ENCODE data around the gene FEM1B. TPM values are rescaled to one million over a fixed set of nuclear protein-coding genes. Genes with fewer than 3 reads are reported as not detected.

The FEM1B gene
- total and polyA plus RNA-seq, 2 donors: 32.4 to 103 TPM

DNA sequence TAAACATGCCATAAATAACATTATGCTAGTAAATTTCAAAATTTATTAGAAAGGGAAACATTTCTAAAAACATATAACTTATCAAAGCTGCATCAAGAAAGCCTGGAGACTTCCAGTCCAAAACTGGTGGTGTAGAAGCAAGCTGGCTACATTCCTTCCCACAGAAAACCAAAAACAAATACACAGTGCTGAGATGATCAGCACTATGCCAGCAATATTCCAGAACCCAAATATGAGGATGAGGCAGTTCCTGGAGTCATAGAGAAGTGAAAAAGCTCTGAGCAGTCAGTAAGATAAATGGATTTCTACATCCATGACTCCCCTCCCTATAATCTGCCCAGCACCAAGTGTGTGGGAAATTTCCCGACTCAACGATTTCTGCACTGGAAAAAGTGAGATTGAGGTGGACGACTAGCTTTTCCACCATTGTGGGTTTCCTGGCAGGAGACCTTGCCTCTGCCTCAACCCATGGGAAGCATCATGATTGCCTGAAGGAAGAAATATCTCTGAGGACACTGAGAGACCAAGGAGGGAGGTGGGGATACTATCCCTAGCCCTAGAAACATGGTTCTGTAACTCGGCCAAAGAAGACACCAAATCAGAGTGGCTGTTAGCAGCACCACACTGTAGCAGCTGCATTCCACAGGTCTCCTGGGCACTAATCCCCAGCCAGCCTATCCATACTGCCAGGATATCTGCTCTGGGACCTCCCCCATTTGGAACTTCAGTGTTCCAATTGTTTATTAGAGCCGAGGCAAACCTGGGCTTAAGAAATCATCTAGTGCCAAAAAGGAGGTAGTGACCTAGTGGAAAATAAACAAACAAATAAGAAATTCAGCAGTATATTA, 36.2 kb upstream of the FEM1B start:
- no peak for DNase-seq (ENCODE audit: extremely low spot score)
- WGBS: 66% methylated on average over 5 of the region's 5 CpGs
- H3K4me1 ChIP-seq (ENCODE audit: insufficient read depth): no peaks in the 10 kb centered on the region
- H3K36me3 ChIP-seq (ENCODE audit: insufficient read depth): no peaks in the 10 kb centered on the region
- no peak overlapping the region for H3K4me3 ChIP-seq (ENCODE audit: low read depth, low read length)
- no peak overlapping the region for H3K27ac ChIP-seq (ENCODE audit: low read depth)

DNA sequence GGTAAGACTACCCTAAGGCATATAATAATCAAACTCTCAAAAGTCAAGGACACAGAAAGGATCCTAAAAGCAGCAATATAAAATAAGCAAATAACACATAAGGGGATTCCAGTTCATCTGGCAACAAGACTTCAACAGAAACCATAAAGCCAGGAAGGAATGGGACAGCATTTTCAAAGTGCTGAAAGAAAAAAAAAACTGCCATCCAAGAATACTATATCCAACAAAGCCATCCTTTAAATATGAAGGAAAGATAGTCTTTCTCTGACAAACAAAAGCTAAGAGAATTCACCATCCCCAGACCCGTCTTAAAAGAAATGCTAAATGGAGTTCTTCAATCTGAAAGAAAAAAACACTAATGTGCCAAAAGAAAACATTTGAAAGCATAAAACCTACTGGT, 33.3 kb upstream of the FEM1B start:
- H3K27ac ChIP-seq (ENCODE audit: low read depth): no peak overlapping the region
- no peak overlapping the region for H3K4me3 ChIP-seq (ENCODE audit: low read depth, low read length)
- H3K36me3 ChIP-seq (ENCODE audit: insufficient read depth): no peaks in the 10 kb centered on the region
- WGBS: 97% methylated on average over 1 of the region's 1 CpG
- H3K4me1 ChIP-seq (ENCODE audit: insufficient read depth): no peaks in the 10 kb centered on the region
- DNase-seq (ENCODE audit: extremely low spot score): no peak

- Histone ChIP-seq H3K4me3 (ENCODE audit: low read depth, low read length) (no peak overlapping the region), H3K27ac (ENCODE audit: low read depth) (no peak overlapping the region), H3K4me1 (ENCODE audit: insufficient read depth) (no peaks in the 10 kb centered on the region), H3K36me3 (ENCODE audit: insufficient read depth) (no peaks in the 10 kb centered on the region)
- no peak for DNase-seq (ENCODE audit: extremely low spot score)
- 64% methylated on average over 3 of the region's 3 CpGs for WGBS
These were observed 28.4 kb upstream of the FEM1B start for GRCh38 chr15:68249058-68249713.

DNA sequence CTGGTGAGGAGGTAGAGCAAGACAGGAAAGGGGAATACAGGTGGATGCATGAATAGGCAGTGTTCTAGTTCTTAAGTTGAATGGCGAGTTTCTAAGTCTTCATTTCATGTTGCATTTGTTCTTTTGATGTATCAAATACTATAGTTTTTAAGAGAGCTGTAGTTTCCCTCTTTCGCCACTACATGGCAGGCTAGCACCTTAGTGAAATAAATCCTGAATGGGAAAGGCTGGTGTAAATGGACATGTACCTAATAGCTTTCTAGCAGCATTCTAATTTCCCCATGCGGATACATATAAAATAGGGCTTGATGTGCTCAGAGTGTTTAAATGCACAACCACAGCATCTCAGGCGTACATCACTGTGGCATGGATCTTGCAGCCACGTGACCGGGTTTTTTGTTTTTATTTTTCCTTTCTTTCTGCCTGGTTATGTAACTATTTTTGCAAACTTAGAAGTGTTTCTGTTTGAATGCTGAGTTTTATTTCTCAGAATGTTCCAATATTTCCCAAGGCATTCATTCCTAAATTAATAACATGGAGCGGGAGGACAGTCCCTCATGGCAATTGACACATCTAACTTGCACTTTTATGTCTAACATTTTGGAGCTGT, 24.5 kb upstream of the FEM1B start:
- Histone ChIP-seq H3K4me3 (ENCODE audit: low read depth, low read length) (no peak overlapping the region), H3K36me3 (ENCODE audit: insufficient read depth) (no peaks in the 10 kb centered on the region), H3K4me1 (ENCODE audit: insufficient read depth) (no peaks in the 10 kb centered on the region), H3K27ac (ENCODE audit: low read depth) (no peak overlapping the region)
- WGBS: 28% methylated on average over 7 of the region's 7 CpGs
- no peak for DNase-seq (ENCODE audit: extremely low spot score)

GRCh38 chr15:68256675-68257450, 20.7 kb upstream of the FEM1B start:
- DNase-seq (ENCODE audit: extremely low spot score): peak; percentile 82
- peak overlapping the region; percentile 51 for H3K4me3 ChIP-seq (ENCODE audit: low read depth, low read length)
- H3K4me1 ChIP-seq (ENCODE audit: insufficient read depth): no peaks in the 10 kb centered on the region
- peak overlapping the region; percentile 96 for H3K27ac ChIP-seq (ENCODE audit: low read depth)
- no peaks in the 10 kb centered on the region for H3K36me3 ChIP-seq (ENCODE audit: insufficient read depth)
- WGBS: 3% methylated on average over 57 of the region's 57 CpGs

DNA sequence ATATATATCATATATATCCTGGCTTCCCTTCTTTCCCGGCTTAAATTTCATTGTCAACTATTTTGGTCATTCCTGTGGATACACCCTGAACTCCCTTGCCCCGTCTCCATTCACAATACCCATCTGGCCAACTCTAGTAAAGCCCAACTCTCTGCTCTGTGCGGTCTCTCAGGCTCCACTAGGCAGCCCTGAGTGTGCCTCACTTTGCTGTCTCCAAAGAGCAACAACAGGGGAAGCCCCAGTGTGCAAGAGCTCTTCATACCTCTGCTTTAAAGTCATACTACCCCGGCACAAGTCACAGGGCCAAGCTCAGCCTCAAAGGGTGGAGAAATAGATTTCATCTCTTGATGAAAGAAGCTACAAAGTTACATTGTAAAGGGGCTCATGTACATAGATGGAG, 18.9 kb upstream of the FEM1B start:
- WGBS: 59% methylated on average over 4 of the region's 4 CpGs
- H3K4me1 ChIP-seq (ENCODE audit: insufficient read depth): no peaks in the 10 kb centered on the region
- H3K4me3 ChIP-seq (ENCODE audit: low read depth, low read length): no peak overlapping the region
- no peak for DNase-seq (ENCODE audit: extremely low spot score)
- no peak overlapping the region for H3K27ac ChIP-seq (ENCODE audit: low read depth)
- no peaks in the 10 kb centered on the region for H3K36me3 ChIP-seq (ENCODE audit: insufficient read depth)

- Histone ChIP-seq H3K4me1 (ENCODE audit: insufficient read depth) (no peaks in the 10 kb centered on the region), H3K4me3 (ENCODE audit: low read depth, low read length) (no peak overlapping the region), H3K27ac (ENCODE audit: low read depth) (no peak overlapping the region), H3K36me3 (ENCODE audit: insufficient read depth) (no peaks in the 10 kb centered on the region)
- no peak for DNase-seq (ENCODE audit: extremely low spot score)
- 87% methylated on average over 2 of the region's 2 CpGs for WGBS
These were observed 17.7 kb upstream of the FEM1B start for GRCh38 chr15:68259883-68260282.

DNA sequence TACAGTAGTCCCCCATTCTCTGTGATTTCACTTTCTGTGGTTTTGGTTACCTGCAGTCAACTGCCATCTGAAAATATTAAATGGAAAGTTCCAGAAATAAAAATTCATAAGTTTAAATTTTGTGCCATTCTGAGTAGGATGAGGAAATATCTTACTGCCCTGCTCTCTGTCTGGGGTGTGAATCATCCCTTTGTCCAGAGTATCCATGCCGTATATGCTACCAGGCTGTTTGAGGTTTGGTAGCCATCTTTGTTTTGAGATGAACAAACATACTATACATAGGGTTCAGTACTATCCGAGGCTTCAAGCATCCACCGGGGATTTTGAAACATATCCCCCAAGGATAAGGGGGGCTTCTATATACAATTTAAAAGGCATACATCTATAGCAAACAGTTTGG, 16.3 kb upstream of the FEM1B start:
- DNase-seq (ENCODE audit: extremely low spot score): no peak
- 89% methylated on average over 3 of the region's 3 CpGs for WGBS
- Histone ChIP-seq H3K4me1 (ENCODE audit: insufficient read depth) (no peaks in the 10 kb centered on the region), H3K36me3 (ENCODE audit: insufficient read depth) (no peaks in the 10 kb centered on the region), H3K27ac (ENCODE audit: low read depth) (no peak overlapping the region), H3K4me3 (ENCODE audit: low read depth, low read length) (no peak overlapping the region)

GRCh38 chr15:68261980-68262379, 15.6 kb upstream of the FEM1B start:
- DNase-seq (ENCODE audit: extremely low spot score): no peak
- Histone ChIP-seq H3K36me3 (ENCODE audit: insufficient read depth) (no peaks in the 10 kb centered on the region), H3K4me1 (ENCODE audit: insufficient read depth) (no peaks in the 10 kb centered on the region), H3K4me3 (ENCODE audit: low read depth, low read length) (no peak overlapping the region), H3K27ac (ENCODE audit: low read depth) (no peak overlapping the region)
- 94% methylated on average over 3 of the region's 3 CpGs for WGBS

GRCh38 chr15:68262514-68263356, 14.8 kb upstream of the FEM1B start:
- no peak overlapping the region for H3K27ac ChIP-seq (ENCODE audit: low read depth)
- DNase-seq (ENCODE audit: extremely low spot score): no peak
- WGBS: 49% methylated on average over 5 of the region's 5 CpGs
- no peaks in the 10 kb centered on the region for H3K36me3 ChIP-seq (ENCODE audit: insufficient read depth)
- no peaks in the 10 kb centered on the region for H3K4me1 ChIP-seq (ENCODE audit: insufficient read depth)
- H3K4me3 ChIP-seq (ENCODE audit: low read depth, low read length): no peak overlapping the region

GRCh38 chr15:68264282-68264681, 13.3 kb upstream of the FEM1B start:
- no peak overlapping the region for H3K27ac ChIP-seq (ENCODE audit: low read depth)
- no peaks in the 10 kb centered on the region for H3K4me1 ChIP-seq (ENCODE audit: insufficient read depth)
- no peaks in the 10 kb centered on the region for H3K36me3 ChIP-seq (ENCODE audit: insufficient read depth)
- no peak overlapping the region for H3K4me3 ChIP-seq (ENCODE audit: low read depth, low read length)
- DNase-seq (ENCODE audit: extremely low spot score): no peak
- 36% methylated on average over 2 of the region's 2 CpGs for WGBS

DNA sequence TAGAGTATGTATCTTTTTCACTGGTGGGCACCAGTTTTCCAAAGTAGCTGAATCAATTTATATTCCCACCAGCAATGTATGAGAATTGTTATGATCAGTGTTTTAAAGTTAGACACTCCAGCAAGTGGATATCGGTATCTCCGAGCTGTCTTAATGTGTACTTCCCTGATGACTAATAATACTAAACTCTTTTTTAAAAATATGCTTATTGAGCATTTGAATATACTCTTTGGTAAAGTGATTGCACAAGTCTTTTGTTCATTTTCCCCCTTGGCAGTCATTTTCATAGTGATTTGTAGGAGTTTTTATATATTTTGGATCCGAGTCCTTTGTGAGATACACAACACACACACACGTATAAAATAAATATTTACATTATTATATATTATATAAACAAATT, 12.5 kb upstream of the FEM1B start:
- no peak for DNase-seq (ENCODE audit: extremely low spot score)
- no peak overlapping the region for H3K27ac ChIP-seq (ENCODE audit: low read depth)
- no peaks in the 10 kb centered on the region for H3K4me1 ChIP-seq (ENCODE audit: insufficient read depth)
- WGBS: 57% methylated on average over 4 of the region's 4 CpGs
- no peak overlapping the region for H3K4me3 ChIP-seq (ENCODE audit: low read depth, low read length)
- H3K36me3 ChIP-seq (ENCODE audit: insufficient read depth): no peaks in the 10 kb centered on the region

DNA sequence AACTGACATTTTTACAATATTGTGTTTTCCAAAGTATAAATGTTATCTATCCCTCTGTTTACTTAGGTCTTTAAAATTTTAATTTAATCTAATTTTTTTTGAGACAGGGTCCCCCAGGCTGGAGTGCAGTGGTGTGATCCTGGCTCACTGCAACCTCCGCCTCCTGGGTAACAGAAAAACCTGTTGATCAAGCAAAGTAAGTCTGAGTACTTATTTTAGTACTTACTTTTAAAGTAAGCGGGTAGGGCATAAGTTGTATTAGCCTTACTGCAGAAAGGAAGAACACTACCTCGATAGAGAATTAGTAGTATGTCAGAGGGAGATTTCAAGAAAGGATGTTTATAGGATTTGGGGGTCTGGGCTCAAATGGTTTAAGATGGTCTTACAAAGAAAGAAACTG, 11.9 kb upstream of the FEM1B start:
- WGBS: 56% methylated on average over 3 of the region's 3 CpGs
- Histone ChIP-seq H3K4me1 (ENCODE audit: insufficient read depth) (no peaks in the 10 kb centered on the region), H3K27ac (ENCODE audit: low read depth) (no peak overlapping the region)

More for the DNA sequence above, 11.9 kb upstream of the FEM1B start:
- Histone ChIP-seq H3K36me3 (ENCODE audit: insufficient read depth) (no peaks in the 10 kb centered on the region), H3K4me3 (ENCODE audit: low read depth, low read length) (no peak overlapping the region)
- DNase-seq (ENCODE audit: extremely low spot score): no peak

Data from urinary bladder (tissue), 4 donors.